Activated CD4-positive, alpha-beta T cell treated with anti-CD3 and anti-CD28 coated beads for 36 hours (primary cell): ENCODE measurements around the gene TMPRSS4. TPM values are rescaled to one million over a fixed set of nuclear protein-coding genes. Genes with fewer than 3 reads are reported as not detected.
A peak's percentile ranks its signal among the peaks of the same experiment; 100 is the strongest.

Experiments
- ATAC-seq: fragments of 200-7000 bp; cut with Tn5 transposase; one replicate; pipeline ENCODE4 v1.10.0; 2021; ENCODE audit warnings: mild to moderate bottlenecking, moderate library complexity
- CTCF ChIA-PET: fragments of 350-600 bp; sonication (Branson Sonifier 250); formaldehyde crosslinking; loops from one replicate; lab custom pipeline; 2021; ENCODE audit warnings: antibody characterized with exemption; lab: Charles Lee
- POLR2A ChIA-PET: fragments of 350-600 bp; sonication (Branson Sonifier 250); formaldehyde crosslinking; loops from one replicate; lab custom pipeline; 2021; ENCODE audit warnings: antibody characterized with exemption, inconsistent platforms; lab: Charles Lee
- DNase-seq: peaks from one replicate; pipeline ENCODE4 v3.0.0-alpha.2; 2020
- H3K27ac Mint-ChIP-seq: one replicate; pipeline ENCODE4 v1.8.0; 2021; ENCODE audit warnings: mixed read lengths
- H3K27me3 Mint-ChIP-seq: one replicate; pipeline ENCODE4 v1.8.0; 2021; ENCODE audit warnings: mixed read lengths
- H3K36me3 Mint-ChIP-seq: one replicate; pipeline ENCODE4 v1.8.0; 2021; ENCODE audit warnings: low read depth, mixed read lengths
- H3K4me1 Mint-ChIP-seq: one replicate; pipeline ENCODE4 v1.8.0; 2021; ENCODE audit warnings: mixed read lengths
- H3K4me3 Mint-ChIP-seq: one replicate; pipeline ENCODE4 v1.8.0; 2021; ENCODE audit warnings: mild to moderate bottlenecking, moderate library complexity, mixed read lengths
- H3K9me3 Mint-ChIP-seq: one replicate; pipeline ENCODE4 v1.8.0; 2021; ENCODE audit warnings: low read depth, mixed read lengths
- intact Hi-C, 2 experiments: fragments of 100-400 bp; cut with DNase I in 1 of 2; cut with micrococcal nuclease in 1 of 2; formaldehyde crosslinking; loops; one replicate each; pipeline versions ENCODE4 v1.14.2 to v1.15.1; 2022 to 2024; cut with DNase I, micrococcal nuclease
- total RNA-seq, 2 experiments: library from RNA; stranded (reverse); gene quantifications; one replicate each; pipeline ENCODE4 v1.2.3, GENCODE V29; 2021

The TMPRSS4 gene
- total RNA-seq, 2 experiments from 2014 or later: not detected

- CTCF ChIA-PET: interaction anchor here (0.6 to 9.2 kb wide), 6 partner anchors 9 to 112 kb away, joined by 3 to 120 read pairs (median 5); no protein-coding TSS in a partner anchor
- ATAC-seq (no peak), DNase-seq (no peak)
- no peaks in the 10 kb centered on the region for H3K9me3 Mint-ChIP-seq
- no peak overlapping the region for H3K27ac Mint-ChIP-seq
- H3K4me3 Mint-ChIP-seq: no peak overlapping the region
- peaks cover 2% of the 10 kb centered on the region for H3K4me1 Mint-ChIP-seq
- POLR2A ChIA-PET: no interaction called here
- peaks cover 38% of the 10 kb centered on the region for H3K27me3 Mint-ChIP-seq
- no peaks in the 10 kb centered on the region for H3K36me3 Mint-ChIP-seq
- intact Hi-C loops: loop anchor here in 1 of 2 experiments (5.0 kb wide), 1 partner anchor 204 kb away; no protein-coding TSS in a partner anchor
Measured at GRCh38 chr11:118148240-118148639, 71.4 kb downstream of the TMPRSS4 start.

- no peak for ATAC-seq
- POLR2A ChIA-PET: no interaction called here
- no peaks in the 10 kb centered on the region for H3K9me3 Mint-ChIP-seq
- no peak overlapping the region for H3K4me3 Mint-ChIP-seq
- H3K36me3 Mint-ChIP-seq: no peaks in the 10 kb centered on the region
- CTCF ChIA-PET: interaction anchor here (0.6 to 9.2 kb wide), 6 partner anchors 8 to 202 kb away, joined by 3 to 120 read pairs (median 3); no protein-coding TSS in a partner anchor
- peaks cover 7% of the 10 kb centered on the region for H3K4me1 Mint-ChIP-seq
- no peak for DNase-seq
- no peak overlapping the region for H3K27ac Mint-ChIP-seq
- intact Hi-C loops: loop anchor here in 1 of 2 experiments (5.0 kb wide), 1 partner anchor 203 kb away; no protein-coding TSS in a partner anchor
- peaks cover 39% of the 10 kb centered on the region for H3K27me3 Mint-ChIP-seq
Measured at GRCh38 chr11:118148856-118149255, 72.0 kb downstream of the TMPRSS4 start.

- ChIA-PET CTCF (interaction anchor here (0.6 to 9.2 kb wide), 4 partner anchors 18 to 202 kb away, joined by 3 to 120 read pairs (median 4); no protein-coding TSS in a partner anchor), POLR2A (no interaction called here)
- Mint-ChIP-seq H3K4me1 (peaks cover 9% of the 10 kb centered on the region), H3K4me3 (no peak overlapping the region), H3K27me3 (peaks cover 39% of the 10 kb centered on the region), H3K9me3 (no peaks in the 10 kb centered on the region), H3K27ac (no peak overlapping the region), H3K36me3 (no peaks in the 10 kb centered on the region)
- DNase-seq: no peak
- intact Hi-C loops: loop anchor here in 1 of 2 experiments (5.0 kb wide), 1 partner anchor 203 kb away; no protein-coding TSS in a partner anchor
- ATAC-seq: no peak
Measured at GRCh38 chr11:118149493-118149892, 72.6 kb downstream of the TMPRSS4 start.

- Mint-ChIP-seq H3K36me3 (no peaks in the 10 kb centered on the region), H3K27ac (no peak overlapping the region), H3K4me3 (no peak overlapping the region), H3K4me1 (peaks cover 7% of the 10 kb centered on the region), H3K9me3 (no peaks in the 10 kb centered on the region), H3K27me3 (peaks cover 47% of the 10 kb centered on the region)
- ChIA-PET CTCF (interaction anchor here (9.2 kb wide), 1 partner anchor 21 kb away, joined by 120 read pairs; no protein-coding TSS in a partner anchor), POLR2A (interaction anchor here (0.6 kb wide), 1 partner anchor 20 kb away, joined by 3 read pairs; no protein-coding TSS in a partner anchor)
- ATAC-seq (no peak), DNase-seq (no peak)
- intact Hi-C loops: no loop called here
Measured at GRCh38 chr11:118151431-118151830, 74.6 kb downstream of the TMPRSS4 start.

- Mint-ChIP-seq H3K27ac (no peak overlapping the region), H3K4me3 (no peak overlapping the region), H3K27me3 (peaks cover 52% of the 10 kb centered on the region), H3K9me3 (no peaks in the 10 kb centered on the region), H3K36me3 (no peaks in the 10 kb centered on the region), H3K4me1 (peaks cover 6% of the 10 kb centered on the region)
- ChIA-PET POLR2A (no interaction called here), CTCF (interaction anchor here (1.7 kb wide), 1 partner anchor 19 kb away, joined by 12 read pairs; no protein-coding TSS in a partner anchor)
- DNase-seq: no peak
- no peak for ATAC-seq
- intact Hi-C loops: no loop called here
Measured at GRCh38 chr11:118152020-118152551, 75.2 kb downstream of the TMPRSS4 start.

GRCh38 chr11:118152552-118153471, 75.9 kb downstream of the TMPRSS4 start, which contains the start of gene SCN4B:
SCN4B (minus strand) TSS chr11:118152823; CDS start chr11:118152673, 150 bp downstream.
- Mint-ChIP-seq H3K27ac (no peak within 1 kb of the TSS), H3K9me3 (no peaks in the 10 kb centered on the region), H3K4me1 (peaks cover 6% of the 10 kb centered on the region), H3K27me3 (peaks cover 54% of the 10 kb centered on the region), H3K36me3 (no peaks in the 10 kb centered on the region), H3K4me3 (peak within 1 kb of the TSS; percentile 38)
- POLR2A ChIA-PET: interaction anchor here (0.5 to 0.6 kb wide), 2 partner anchors 80 to 299 kb away, joined by 3 to 4 read pairs; no protein-coding TSS in a partner anchor
- DNase-seq: peak; percentile 40
- peak; percentile 43 for ATAC-seq
- intact Hi-C loops: no loop called here
- CTCF ChIA-PET: interaction anchor here (1.1 to 1.7 kb wide), 2 partner anchors 8 to 19 kb away, joined by 3 to 12 read pairs; no protein-coding TSS in a partner anchor

- H3K9me3 Mint-ChIP-seq: no peaks in the 10 kb centered on the region
- H3K4me3 Mint-ChIP-seq: peak overlapping the region; percentile 32
- DNase-seq (no peak), ATAC-seq (no peak)
- no peak overlapping the region for H3K27ac Mint-ChIP-seq
- ChIA-PET POLR2A (interaction anchor here (0.5 kb wide), 1 partner anchor 79 kb away, joined by 3 read pairs; no protein-coding TSS in a partner anchor), CTCF (interaction anchor here (1.1 to 1.7 kb wide), 2 partner anchors 9 to 18 kb away, joined by 3 to 12 read pairs; no protein-coding TSS in a partner anchor)
- intact Hi-C loops: no loop called here
- H3K27me3 Mint-ChIP-seq: peaks cover 56% of the 10 kb centered on the region
- peaks cover 6% of the 10 kb centered on the region for H3K4me1 Mint-ChIP-seq
- H3K36me3 Mint-ChIP-seq: no peaks in the 10 kb centered on the region
Measured at GRCh38 chr11:118153516-118153915, 76.6 kb downstream of the TMPRSS4 start.

GRCh38 chr11:118153976-118154375, 77.1 kb downstream of the TMPRSS4 start:
- no peak overlapping the region for H3K27ac Mint-ChIP-seq
- peak overlapping the region; percentile 32 for H3K4me3 Mint-ChIP-seq
- peaks cover 56% of the 10 kb centered on the region for H3K27me3 Mint-ChIP-seq
- CTCF ChIA-PET: interaction anchor here (1.1 to 3.8 kb wide), 3 partner anchors 9 to 17 kb away, joined by 3 to 26 read pairs (median 12); no protein-coding TSS in a partner anchor
- no peak for DNase-seq
- H3K4me1 Mint-ChIP-seq: peaks cover 6% of the 10 kb centered on the region
- no peak for ATAC-seq
- intact Hi-C loops: no loop called here
- no peaks in the 10 kb centered on the region for H3K36me3 Mint-ChIP-seq
- POLR2A ChIA-PET: no interaction called here
- no peaks in the 10 kb centered on the region for H3K9me3 Mint-ChIP-seq

- peaks cover 6% of the 10 kb centered on the region for H3K4me1 Mint-ChIP-seq
- ChIA-PET POLR2A (no interaction called here), CTCF (interaction anchor here (1.4 to 3.8 kb wide), 3 partner anchors 10 to 44 kb away, joined by 6 to 26 read pairs (median 7); no protein-coding TSS in a partner anchor)
- no peaks in the 10 kb centered on the region for H3K9me3 Mint-ChIP-seq
- no peaks in the 10 kb centered on the region for H3K36me3 Mint-ChIP-seq
- intact Hi-C loops: no loop called here
- H3K27me3 Mint-ChIP-seq: peaks cover 62% of the 10 kb centered on the region
- DNase-seq (no peak), ATAC-seq (no peak)
- no peak overlapping the region for H3K27ac Mint-ChIP-seq
- no peak overlapping the region for H3K4me3 Mint-ChIP-seq
Measured at GRCh38 chr11:118154641-118155040, 77.8 kb downstream of the TMPRSS4 start.

- ChIA-PET POLR2A (interaction anchor here (0.6 kb wide), 1 partner anchor 242 kb away, joined by 4 read pairs; no protein-coding TSS in a partner anchor), CTCF (interaction anchor here (0.7 to 3.8 kb wide), 8 partner anchors 9 to 363 kb away, joined by 3 to 26 read pairs (median 4); no protein-coding TSS in a partner anchor)
- Mint-ChIP-seq H3K27me3 (peaks cover 63% of the 10 kb centered on the region), H3K9me3 (no peaks in the 10 kb centered on the region), H3K36me3 (no peaks in the 10 kb centered on the region), H3K27ac (no peak overlapping the region), H3K4me1 (peaks cover 6% of the 10 kb centered on the region), H3K4me3 (no peak overlapping the region)
- intact Hi-C loops: no loop called here
- ATAC-seq: no peak
- no peak for DNase-seq
Measured at GRCh38 chr11:118155776-118156530, 79.1 kb downstream of the TMPRSS4 start.
